ENCODE measurements around the gene ALAS1. TPM values are rescaled to one million over a fixed set of nuclear protein-coding genes. Genes with fewer than 3 reads are reported as not detected.

ALAS1 gene
- total RNA-seq, 1 donor from 2014 or later: 41.5 TPM

DNA sequence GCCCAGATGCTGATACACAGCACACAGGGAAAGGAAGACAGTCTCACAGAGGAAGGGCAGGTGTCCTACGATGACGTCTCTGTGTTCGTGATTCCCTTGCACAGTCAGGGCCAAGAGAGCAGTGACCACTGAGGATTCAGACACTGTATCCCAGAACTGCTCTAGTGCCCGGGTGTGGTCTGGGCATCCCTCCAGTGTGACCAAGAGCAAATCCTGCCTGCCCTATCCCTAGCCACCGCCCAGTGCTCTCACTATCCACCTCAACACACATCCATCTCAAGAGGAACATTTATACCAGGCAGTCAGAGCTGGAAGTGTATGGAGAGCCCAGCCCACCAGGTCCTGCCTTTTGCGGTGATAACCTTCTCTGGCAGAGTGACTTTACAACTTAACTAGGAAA, 51.7 kb downstream of the ALAS1 start:
- TF ChIP-seq POLR2A (IDR thresholded peaks at IDR 0.05) (no peak), POLR2AphosphoS5 (IDR thresholded peaks at IDR 0.05; ENCODE audit: insufficient read depth in 1 of 2, low read depth in 1 of 2) (no peak), CTCF (IDR thresholded peaks at IDR 0.05) (no peak)
- H3K27ac ChIP-seq: no peak overlapping the region
- no peak for DNase-seq (ENCODE audit: extremely low spot score in 2 of 2)
- no peaks in the 10 kb centered on the region for H3K9me3 ChIP-seq
- no peaks in the 10 kb centered on the region for H3K27me3 ChIP-seq
- peaks cover 0 to 19% of the 10 kb centered on the region in 2 donors for H3K36me3 ChIP-seq
- peaks cover 55% of the 10 kb centered on the region for H3K4me1 ChIP-seq
- H3K4me3 ChIP-seq: no peak overlapping the region
- intact Hi-C loops (cut with DNase I): no loop called here

DNA sequence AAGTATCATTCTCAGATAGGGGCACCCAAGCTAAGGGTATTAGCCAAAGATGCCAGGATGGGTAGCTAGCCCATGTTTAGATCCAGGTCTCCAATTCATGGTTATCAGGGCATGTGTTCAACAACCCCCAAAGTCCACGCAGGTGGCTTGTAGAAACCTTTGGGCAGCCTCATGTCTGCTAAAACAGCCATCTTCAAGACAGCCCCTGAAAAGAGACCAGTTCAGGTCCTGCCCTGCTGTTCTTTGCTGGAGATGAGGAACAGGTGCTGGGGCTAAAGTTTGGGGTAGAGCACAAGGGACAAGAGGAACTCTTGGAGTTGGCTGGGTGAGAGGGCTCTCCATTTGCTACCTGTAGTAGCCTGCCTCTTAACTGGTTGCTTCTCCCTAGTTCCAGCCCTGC, 52.2 kb downstream of the ALAS1 start:
- no peak for TF ChIP-seq POLR2AphosphoS5 (IDR thresholded peaks at IDR 0.05; ENCODE audit: insufficient read depth in 1 of 2, low read depth in 1 of 2)
- no peak for TF ChIP-seq CTCF (IDR thresholded peaks at IDR 0.05)
- TF ChIP-seq POLR2A (IDR thresholded peaks at IDR 0.05): no peak
- H3K27me3 ChIP-seq: no peaks in the 10 kb centered on the region
- peaks cover 51% of the 10 kb centered on the region for H3K4me1 ChIP-seq
- peaks cover 0 to 24% of the 10 kb centered on the region in 2 donors for H3K36me3 ChIP-seq
- intact Hi-C loops (cut with DNase I): no loop called here
- no peak overlapping the region for H3K27ac ChIP-seq
- no peak for DNase-seq (ENCODE audit: extremely low spot score in 2 of 2)
- no peak overlapping the region for H3K4me3 ChIP-seq
- no peaks in the 10 kb centered on the region for H3K9me3 ChIP-seq

DNA sequence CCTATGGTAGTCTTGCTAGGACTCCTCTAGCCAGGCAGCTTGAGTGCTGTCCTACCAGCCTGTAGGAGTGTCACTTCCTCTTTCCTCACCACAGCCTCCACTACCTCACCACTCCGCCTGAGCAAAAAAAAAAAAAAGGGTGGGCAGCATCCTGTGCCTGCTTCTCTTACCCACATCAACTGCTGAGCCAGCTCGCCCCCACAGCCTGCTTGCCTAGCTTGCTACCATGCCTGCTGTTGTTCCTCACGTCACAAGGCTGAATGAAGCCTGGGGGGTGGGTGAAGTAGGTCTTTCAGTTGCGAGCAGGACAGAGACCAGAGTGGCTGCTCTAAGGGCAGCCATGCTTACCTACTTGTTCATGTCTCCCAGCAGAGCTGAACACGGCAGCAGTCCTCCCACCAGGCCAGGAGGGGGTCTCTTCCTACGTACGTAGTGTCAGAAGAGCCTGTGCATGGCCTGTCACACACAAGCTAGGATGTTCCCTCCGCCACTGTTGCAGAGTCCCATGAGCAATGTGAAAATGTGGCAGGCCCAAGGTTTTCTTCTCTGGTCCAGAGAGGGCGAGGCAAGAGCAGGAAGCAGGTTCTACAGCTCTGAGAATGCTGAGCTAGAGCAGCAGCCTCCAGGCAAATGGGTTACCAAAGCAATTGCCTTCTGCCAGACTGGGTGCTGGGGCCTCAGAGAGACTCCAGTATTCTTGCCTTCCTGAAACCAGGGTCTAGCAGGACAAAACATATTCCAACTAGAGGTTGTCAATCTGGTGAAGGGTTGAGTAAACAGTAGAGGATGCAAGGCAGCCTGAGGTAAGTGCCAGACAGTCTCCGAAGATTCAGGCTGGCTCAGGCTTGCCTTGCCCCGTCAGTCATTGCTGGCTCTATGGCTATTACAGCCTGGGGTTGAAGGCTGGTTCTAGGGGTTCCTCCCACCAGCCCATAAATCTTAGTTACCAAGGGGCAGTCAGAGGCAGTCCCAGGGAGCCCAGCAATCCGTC, 55.6 kb downstream of the ALAS1 start:
- intact Hi-C loops (cut with DNase I): no loop called here
- DNase-seq (ENCODE audit: extremely low spot score in 2 of 2): no peak
- Histone ChIP-seq H3K27me3 (no peaks in the 10 kb centered on the region), H3K4me3 (no peak overlapping the region), H3K36me3 (peaks cover 0 to 58% of the 10 kb centered on the region in 2 donors), H3K27ac (peak overlapping the region; percentile 3), H3K9me3 (no peaks in the 10 kb centered on the region), H3K4me1 (peaks cover 34% of the 10 kb centered on the region)
- TF ChIP-seq CTCF (IDR thresholded peaks at IDR 0.05): no peak
- TF ChIP-seq POLR2A (IDR thresholded peaks at IDR 0.05): no peak
- TF ChIP-seq POLR2AphosphoS5 (IDR thresholded peaks at IDR 0.05; ENCODE audit: insufficient read depth in 1 of 2, low read depth in 1 of 2): peak in 1 of 2 donors; percentile 42

- intact Hi-C loops (cut with DNase I): no loop called here
- H3K4me3 ChIP-seq: no peak overlapping the region
- no peak for DNase-seq (ENCODE audit: extremely low spot score in 2 of 2)
- H3K27me3 ChIP-seq: no peaks in the 10 kb centered on the region
- H3K4me1 ChIP-seq: peaks cover 34% of the 10 kb centered on the region
- H3K9me3 ChIP-seq: no peaks in the 10 kb centered on the region
- TF ChIP-seq POLR2AphosphoS5 (IDR thresholded peaks at IDR 0.05; ENCODE audit: insufficient read depth in 1 of 2, low read depth in 1 of 2): no peak
- no peak for TF ChIP-seq POLR2A (IDR thresholded peaks at IDR 0.05)
- no peak for TF ChIP-seq CTCF (IDR thresholded peaks at IDR 0.05)
- H3K36me3 ChIP-seq: peaks cover 0 to 62% of the 10 kb centered on the region in 2 donors
- H3K27ac ChIP-seq: no peak overlapping the region
These were observed 56.6 kb downstream of the ALAS1 start for GRCh38 chr3:52254608-52255007.

DNA sequence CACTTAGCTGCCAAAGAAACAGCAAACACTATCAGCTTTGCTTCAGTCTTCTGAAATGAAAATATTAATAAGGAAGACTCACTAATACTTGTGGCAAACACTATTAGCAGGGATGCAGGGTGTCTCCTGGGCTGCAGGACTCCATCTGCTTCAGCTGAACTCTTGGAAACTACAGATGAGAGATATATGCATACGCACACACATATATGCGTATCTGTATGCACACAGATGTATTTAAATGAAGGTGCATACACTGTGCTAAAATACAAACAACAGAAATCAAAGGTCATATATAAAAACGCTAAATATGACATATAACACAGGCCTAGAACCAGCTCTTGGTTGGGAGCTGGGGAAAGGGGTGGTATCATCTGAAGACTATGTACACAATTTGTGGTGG, 58.2 kb downstream of the ALAS1 start:
- DNase-seq (ENCODE audit: extremely low spot score in 2 of 2): no peak
- H3K9me3 ChIP-seq: no peaks in the 10 kb centered on the region
- TF ChIP-seq CTCF (IDR thresholded peaks at IDR 0.05) (no peak), POLR2AphosphoS5 (IDR thresholded peaks at IDR 0.05; ENCODE audit: insufficient read depth in 1 of 2, low read depth in 1 of 2) (no peak), POLR2A (IDR thresholded peaks at IDR 0.05) (no peak)
- peaks cover 34% of the 10 kb centered on the region for H3K4me1 ChIP-seq
- no peaks in the 10 kb centered on the region for H3K27me3 ChIP-seq
- H3K36me3 ChIP-seq: peaks cover 0 to 72% of the 10 kb centered on the region in 2 donors
- H3K4me3 ChIP-seq: no peak overlapping the region
- H3K27ac ChIP-seq: no peak overlapping the region
- intact Hi-C loops (cut with DNase I): no loop called here
